Measurements from ENCODE around the gene UTP25.

The UTP25 gene

GRCh38 chr1:209802117-209802779, 25.5 kb upstream of the UTP25 start:
- no peak for TF ChIP-seq FOXP2 (optimal IDR thresholded peaks at IDR 0.05; ENCODE audit: borderline replicate concordance, extremely low read depth, extremely low read length, insufficient read depth)
- no peak for TF ChIP-seq TAF1 (IDR thresholded peaks at IDR 0.05; ENCODE audit: borderline replicate concordance, insufficient read depth, low read length)
- TF ChIP-seq REST (IDR thresholded peaks at IDR 0.05; ENCODE audit: insufficient read depth in 1 of 2, low read depth in 2 of 2, low read length in 2 of 2): no peak
- TF ChIP-seq SIN3A (IDR thresholded peaks at IDR 0.05; ENCODE audit: borderline replicate concordance, insufficient read depth, low read length): no peak
- no peak for TF ChIP-seq POLR2AphosphoS5 (IDR thresholded peaks at IDR 0.05; ENCODE audit: low read depth, low read length)

- TF ChIP-seq TAF1 (IDR thresholded peaks at IDR 0.05; ENCODE audit: borderline replicate concordance, insufficient read depth, low read length) (no peak), REST (IDR thresholded peaks at IDR 0.05; ENCODE audit: insufficient read depth in 1 of 2, low read depth in 2 of 2, low read length in 2 of 2) (no peak), POLR2AphosphoS5 (IDR thresholded peaks at IDR 0.05; ENCODE audit: low read depth, low read length) (no peak), FOXP2 (optimal IDR thresholded peaks at IDR 0.05; ENCODE audit: borderline replicate concordance, extremely low read depth, extremely low read length, insufficient read depth) (no peak), SIN3A (IDR thresholded peaks at IDR 0.05; ENCODE audit: borderline replicate concordance, insufficient read depth, low read length) (no peak)
These were observed 25.0 kb upstream of the UTP25 start for GRCh38 chr1:209802780-209803152.

GRCh38 chr1:209803568-209803967, 24.2 kb upstream of the UTP25 start:
- TF ChIP-seq POLR2AphosphoS5 (IDR thresholded peaks at IDR 0.05; ENCODE audit: low read depth, low read length): no peak
- no peak for TF ChIP-seq FOXP2 (optimal IDR thresholded peaks at IDR 0.05; ENCODE audit: borderline replicate concordance, extremely low read depth, extremely low read length, insufficient read depth)
- no peak for TF ChIP-seq REST (IDR thresholded peaks at IDR 0.05; ENCODE audit: insufficient read depth in 1 of 2, low read depth in 2 of 2, low read length in 2 of 2)
- TF ChIP-seq SIN3A (IDR thresholded peaks at IDR 0.05; ENCODE audit: borderline replicate concordance, insufficient read depth, low read length): no peak
- TF ChIP-seq TAF1 (IDR thresholded peaks at IDR 0.05; ENCODE audit: borderline replicate concordance, insufficient read depth, low read length): no peak

- TF ChIP-seq FOXP2 (optimal IDR thresholded peaks at IDR 0.05; ENCODE audit: borderline replicate concordance, extremely low read depth, extremely low read length, insufficient read depth) (no peak), SIN3A (IDR thresholded peaks at IDR 0.05; ENCODE audit: borderline replicate concordance, insufficient read depth, low read length) (no peak), POLR2AphosphoS5 (IDR thresholded peaks at IDR 0.05; ENCODE audit: low read depth, low read length) (no peak), TAF1 (IDR thresholded peaks at IDR 0.05; ENCODE audit: borderline replicate concordance, insufficient read depth, low read length) (no peak), REST (IDR thresholded peaks at IDR 0.05; ENCODE audit: insufficient read depth in 1 of 2, low read depth in 2 of 2, low read length in 2 of 2) (no peak)
These were observed 22.4 kb upstream of the UTP25 start for GRCh38 chr1:209805341-209805781.
